ENCODE data around the gene ATP1A2.

ATP1A2 gene

GRCh38 chr1:160146107-160146506, 30.5 kb downstream of the ATP1A2 start:
- no peak for DNase-seq (ENCODE audit: low read depth)

GRCh38 chr1:160148121-160148520, 32.6 kb downstream of the ATP1A2 start:
- no peak for DNase-seq (ENCODE audit: low read depth)

GRCh38 chr1:160149233-160149632, 33.7 kb downstream of the ATP1A2 start:
- DNase-seq (ENCODE audit: low read depth), result no peak

- DNase-seq (ENCODE audit: low read depth), result no peak
Observed at GRCh38 chr1:160149716-160150115, 34.2 kb downstream of the ATP1A2 start.

- DNase-seq (ENCODE audit: low read depth), result no peak
Observed at GRCh38 chr1:160151303-160151702, 35.7 kb downstream of the ATP1A2 start, which contains the start of gene ATP1A4. Gene ATP1A4, plus strand, starts transcription at chr1:160151603. Its CDS starts 438 bp downstream, at chr1:160152041.

GRCh38 chr1:160154790-160155189, 39.2 kb downstream of the ATP1A2 start:
- DNase-seq (ENCODE audit: low read depth), result no peak

- no peak for DNase-seq (ENCODE audit: low read depth)
Observed at GRCh38 chr1:160156361-160156760, 40.8 kb downstream of the ATP1A2 start.

- DNase-seq (ENCODE audit: low read depth), result no peak
Observed at GRCh38 chr1:160157174-160157573, 41.6 kb downstream of the ATP1A2 start.

- DNase-seq (ENCODE audit: low read depth), result no peak
Observed at GRCh38 chr1:160158031-160158430, 42.5 kb downstream of the ATP1A2 start.

- no peak for DNase-seq (ENCODE audit: low read depth)
Observed at GRCh38 chr1:160158534-160158933, 43.0 kb downstream of the ATP1A2 start.

GRCh38 chr1:160159846-160160245, 44.3 kb downstream of the ATP1A2 start:
- DNase-seq (ENCODE audit: low read depth), result no peak

GRCh38 chr1:160161965-160162705, 46.6 kb downstream of the ATP1A2 start:
- no peak for DNase-seq (ENCODE audit: low read depth)

- DNase-seq (ENCODE audit: low read depth), result no peak
Observed at GRCh38 chr1:160162931-160163330, 47.4 kb downstream of the ATP1A2 start.

- no peak for DNase-seq (ENCODE audit: low read depth)
Observed at GRCh38 chr1:160163615-160164014, 48.1 kb downstream of the ATP1A2 start.

- no peak for DNase-seq (ENCODE audit: low read depth)
Observed at GRCh38 chr1:160164121-160164520, 48.6 kb downstream of the ATP1A2 start.

GRCh38 chr1:160166166-160166868, 50.8 kb downstream of the ATP1A2 start:
- DNase-seq (ENCODE audit: low read depth), result no peak

- DNase-seq (ENCODE audit: low read depth), result no peak
Observed at GRCh38 chr1:160167056-160167455, 51.5 kb downstream of the ATP1A2 start.

- no peak for DNase-seq (ENCODE audit: low read depth)
Observed at GRCh38 chr1:160167580-160167979, 52.0 kb downstream of the ATP1A2 start.

- no peak for DNase-seq (ENCODE audit: low read depth)
Observed at GRCh38 chr1:160168016-160168415, 52.5 kb downstream of the ATP1A2 start.

GRCh38 chr1:160168609-160169369, 53.2 kb downstream of the ATP1A2 start:
- DNase-seq (ENCODE audit: low read depth), result no peak

- no peak for DNase-seq (ENCODE audit: low read depth)
Observed at GRCh38 chr1:160169553-160170399, 54.2 kb downstream of the ATP1A2 start.

GRCh38 chr1:160171354-160171753, 55.8 kb downstream of the ATP1A2 start:
- DNase-seq (ENCODE audit: low read depth), result no peak
